HepG2 (cell line): Measurements from ENCODE around the gene GJD3. TPM values are rescaled to one million over a fixed set of nuclear protein-coding genes. Genes with fewer than 3 reads are reported as not detected.

Source experiments
- BRCA1 ChIP-seq: sonication (generic); formaldehyde crosslinking; IDR thresholded peaks from 2 replicates; pipeline ENCODE4 v1.4.0; 2020; ENCODE audit warnings: missing genetic modification reagents
- BRF2 ChIP-seq: sonication (generic); formaldehyde crosslinking; IDR thresholded peaks from 2 replicates; pipeline ENCODE4 v1.8.1; 2022; ENCODE audit warnings: mild to moderate bottlenecking, missing genetic modification reagents
- CCDC6 ChIP-seq: sonication (generic); formaldehyde crosslinking; IDR thresholded peaks from 2 replicates; pipeline ENCODE4 v1.8.1; 2022; ENCODE audit warnings: mild to moderate bottlenecking, missing genetic modification reagents, moderate library complexity
- EHMT2 ChIP-seq: fragments of 200-600 bp; sonication (generic); IDR thresholded peaks from 2 replicates; pipeline ENCODE4 v1.7.0; 2017; ENCODE audit warnings: antibody characterized with exemption, low read depth, low read length, borderline replicate concordance
- IRF9 ChIP-seq: sonication (generic); formaldehyde crosslinking; IDR thresholded peaks from 2 replicates; pipeline ENCODE4 v1.8.0; 2022; ENCODE audit warnings: missing genetic modification reagents, mild to moderate bottlenecking, borderline replicate concordance
- KAT7 ChIP-seq: IDR thresholded peaks from 2 replicates; pipeline ENCODE4 v1.6.1; 2018; ENCODE audit warnings: borderline replicate concordance, missing compliant biosample characterization
- KMT2B ChIP-seq: IDR thresholded peaks from 2 replicates; pipeline ENCODE4 v1.6.1; 2016; ENCODE audit warnings: missing genetic modification reagents, missing compliant biosample characterization
- MEF2D ChIP-seq: sonication (generic); formaldehyde crosslinking; IDR thresholded peaks from 2 replicates; pipeline ENCODE4 v1.5.1; 2020; ENCODE audit warnings: mild to moderate bottlenecking, missing genetic modification reagents
- MXD1 ChIP-seq: sonication (generic); formaldehyde crosslinking; IDR thresholded peaks from 2 replicates; pipeline ENCODE4 v1.4.0; 2020; ENCODE audit warnings: mild to moderate bottlenecking, missing genetic modification reagents
- POGZ ChIP-seq: sonication (generic); formaldehyde crosslinking; IDR thresholded peaks from 2 replicates; pipeline ENCODE4 v1.4.0; 2020; ENCODE audit warnings: mild to moderate bottlenecking, missing genetic modification reagents
- SNAI1 ChIP-seq: sonication (generic); formaldehyde crosslinking; IDR thresholded peaks from 2 replicates; pipeline ENCODE4 v1.5.0; 2020; ENCODE audit warnings: mild to moderate bottlenecking, missing genetic modification reagents, borderline replicate concordance
- ZNF121 ChIP-seq: sonication (generic); formaldehyde crosslinking; IDR thresholded peaks from 2 replicates; pipeline ENCODE4 v1.5.0; 2020; ENCODE audit warnings: mild to moderate bottlenecking, missing genetic modification reagents
- ZNF512B ChIP-seq: sonication (generic); formaldehyde crosslinking; IDR thresholded peaks from 2 replicates; pipeline ENCODE4 v1.5.1; 2020; ENCODE audit warnings: missing genetic modification reagents, mild to moderate bottlenecking, borderline replicate concordance
- ZNF543 ChIP-seq: sonication (generic); formaldehyde crosslinking; IDR thresholded peaks from 2 replicates; pipeline ENCODE4 v1.4.0; 2020; ENCODE audit warnings: mild to moderate bottlenecking, missing genetic modification reagents
- polyA plus RNA-seq, 8 experiments: library from polyadenylated mRNA; depleted of rRNA in 3 of 8; stranded (reverse) in 7 of 8; unstranded in 1 of 8; fragments of >200 nt; fragmentation: Illumina TruSeq in 4 of 8; extraction: Trizol in 4 of 8; gene quantifications; 2 replicates each; pipeline versions ENCODE4 v1.2.1 to v1.2.3, GENCODE V29; 2011 to 2016; ENCODE audit warnings: low read depth in 4 of 8, missing spikeins in 1 of 8, mixed read lengths in 1 of 8; ENCODE audit not compliant: insufficient read depth in 1 of 8
- total RNA-seq, 5 experiments: library from RNA; depleted of rRNA; stranded (reverse); fragments of >200 nt; fragmentation: Illumina TruSeq; extraction: Trizol; gene quantifications; 2 replicates each; pipeline ENCODE4 v1.2.3, GENCODE V29; 2016; ENCODE audit warnings: low read depth in 1 of 5
- TF ChIP-seq, protein P1 (sequence below): sonication (generic); formaldehyde crosslinking; IDR thresholded peaks from 2 replicates; pipeline ENCODE4 v1.5.0; 2020; ENCODE audit warnings: missing genetic modification reagents
- TF ChIP-seq, protein P2 (sequence below): sonication (generic); formaldehyde crosslinking; IDR thresholded peaks from 2 replicates; pipeline ENCODE4 v1.9.0; 2021; ENCODE audit warnings: missing genetic modification reagents, borderline replicate concordance
- TF ChIP-seq, protein P3 (sequence below): sonication (generic); formaldehyde crosslinking; IDR thresholded peaks from 2 replicates; pipeline ENCODE4 v1.4.0; 2020; ENCODE audit warnings: missing genetic modification reagents

The GJD3 gene
- total and polyA plus RNA-seq, 2 of the 13 experiments (the other 11 are each of a cell fraction or from before 2014, with no cell fraction given): not detected

DNA sequence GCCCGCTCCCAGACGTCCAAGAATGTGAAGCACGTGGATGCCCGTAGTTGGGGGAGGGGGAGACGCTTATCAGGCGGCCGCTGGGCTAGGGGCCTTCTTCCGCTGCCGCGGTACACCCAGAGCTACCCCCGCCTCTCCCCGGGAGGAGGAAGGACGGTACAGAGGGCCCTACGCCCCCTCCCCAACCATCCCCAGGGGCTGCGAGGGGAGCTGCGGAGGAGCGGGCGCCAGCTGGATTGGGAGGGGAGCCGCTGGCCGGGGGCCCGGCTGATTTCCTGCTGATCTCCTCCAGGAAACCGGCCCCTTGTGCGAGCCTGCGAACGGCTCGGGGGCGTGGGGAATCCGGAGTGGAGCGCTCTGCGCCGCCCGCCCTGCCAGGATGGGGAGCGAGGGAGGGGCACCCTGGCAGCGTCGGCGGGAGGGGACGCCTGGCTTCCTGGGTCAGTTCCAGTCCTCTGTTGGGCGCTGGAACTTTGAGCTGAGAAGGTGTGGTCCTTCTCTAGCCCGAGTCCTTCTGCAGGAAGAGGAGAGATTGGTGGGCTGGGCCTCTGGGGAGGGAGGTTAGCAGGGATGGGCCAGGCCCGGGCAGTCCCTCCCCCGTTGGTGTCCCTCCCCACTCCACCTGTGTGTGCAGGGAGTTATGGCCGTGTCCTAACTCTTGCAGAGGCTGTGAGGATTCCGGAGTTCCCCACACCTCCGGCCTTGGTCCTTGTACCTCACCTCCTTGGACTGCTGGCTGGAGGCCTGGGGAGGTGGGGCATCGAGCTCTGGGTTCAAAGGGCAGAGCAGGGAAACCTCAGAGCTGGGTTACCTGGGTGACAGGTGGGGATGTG is 19.2 kb downstream of the GJD3 start (continued):
- TF ChIP-seq EHMT2 (no peak), MEF2D (CRISPR knock-in tag) (peak; percentile 57; the same call in 1 of the 2 replicates), BRCA1 (CRISPR knock-in tag) (no peak), ZNF512B (CRISPR knock-in tag) (peak; percentile 23; the same call in 1 of the 2 replicates), KMT2B (CRISPR knock-in tag) (peak; percentile 70; the same call in 1 of the 2 replicates), BRF2 (CRISPR knock-in tag) (0 out of 2 replicates have a peak, but pooled peaks have one; percentile 34), KAT7 (CRISPR knock-in tag) (0 out of 2 replicates have a peak, but pooled peaks have one; percentile 71), SNAI1 (CRISPR knock-in tag) (peak; percentile 85; the same call in 1 of the 2 replicates), CCDC6 (0 out of 2 replicates have a peak, but pooled peaks have one; percentile 37), POGZ (CRISPR knock-in tag) (peak; percentile 36), MXD1 (peak; percentile 21), IRF9 (CRISPR knock-in tag) (peak; percentile 81; the same call in 1 of the 2 replicates), ZNF121 (peak; percentile 73), ZNF543 (peak; percentile 96)
- TF ChIP-seq, protein P1, sequence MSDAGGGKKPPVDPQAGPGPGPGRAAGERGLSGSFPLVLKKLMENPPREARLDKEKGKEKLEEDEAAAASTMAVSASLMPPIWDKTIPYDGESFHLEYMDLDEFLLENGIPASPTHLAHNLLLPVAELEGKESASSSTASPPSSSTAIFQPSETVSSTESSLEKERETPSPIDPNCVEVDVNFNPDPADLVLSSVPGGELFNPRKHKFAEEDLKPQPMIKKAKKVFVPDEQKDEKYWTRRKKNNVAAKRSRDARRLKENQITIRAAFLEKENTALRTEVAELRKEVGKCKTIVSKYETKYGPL: no peak
- TF ChIP-seq, protein P2, sequence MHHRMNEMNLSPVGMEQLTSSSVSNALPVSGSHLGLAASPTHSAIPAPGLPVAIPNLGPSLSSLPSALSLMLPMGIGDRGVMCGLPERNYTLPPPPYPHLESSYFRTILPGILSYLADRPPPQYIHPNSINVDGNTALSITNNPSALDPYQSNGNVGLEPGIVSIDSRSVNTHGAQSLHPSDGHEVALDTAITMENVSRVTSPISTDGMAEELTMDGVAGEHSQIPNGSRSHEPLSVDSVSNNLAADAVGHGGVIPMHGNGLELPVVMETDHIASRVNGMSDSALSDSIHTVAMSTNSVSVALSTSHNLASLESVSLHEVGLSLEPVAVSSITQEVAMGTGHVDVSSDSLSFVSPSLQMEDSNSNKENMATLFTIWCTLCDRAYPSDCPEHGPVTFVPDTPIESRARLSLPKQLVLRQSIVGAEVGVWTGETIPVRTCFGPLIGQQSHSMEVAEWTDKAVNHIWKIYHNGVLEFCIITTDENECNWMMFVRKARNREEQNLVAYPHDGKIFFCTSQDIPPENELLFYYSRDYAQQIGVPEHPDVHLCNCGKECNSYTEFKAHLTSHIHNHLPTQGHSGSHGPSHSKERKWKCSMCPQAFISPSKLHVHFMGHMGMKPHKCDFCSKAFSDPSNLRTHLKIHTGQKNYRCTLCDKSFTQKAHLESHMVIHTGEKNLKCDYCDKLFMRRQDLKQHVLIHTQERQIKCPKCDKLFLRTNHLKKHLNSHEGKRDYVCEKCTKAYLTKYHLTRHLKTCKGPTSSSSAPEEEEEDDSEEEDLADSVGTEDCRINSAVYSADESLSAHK (CRISPR knock-in tag): no peak
- TF ChIP-seq, protein P3, sequence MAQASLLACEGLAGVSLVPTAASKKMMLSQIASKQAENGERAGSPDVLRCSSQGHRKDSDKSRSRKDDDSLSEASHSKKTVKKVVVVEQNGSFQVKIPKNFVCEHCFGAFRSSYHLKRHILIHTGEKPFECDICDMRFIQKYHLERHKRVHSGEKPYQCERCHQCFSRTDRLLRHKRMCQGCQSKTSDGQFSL (CRISPR knock-in tag): peak; percentile 24; the same call in 1 of the 2 replicates
